HCT116 (cell line): ENCODE measurements around the gene ZNF48. TPM values are rescaled to one million over a fixed set of nuclear protein-coding genes. Genes with fewer than 3 reads are reported as not detected.

Experiments used
- ATAC-seq: fragments of 200-7000 bp; cut with Tn5 transposase; 2 replicates; pipeline ENCODE4 v1.9.1; 2020; ENCODE audit warnings: mild to moderate bottlenecking, moderate library complexity
- BruUV-seq: library from RNA; stranded (reverse); fragments of 400-500 nt; replicated peaks from 2 replicates; lab custom pipeline; 2021; lab: Mats Ljungman, UMichigan
- CTCF ChIA-PET: fragments of 300-600 bp; sonication (Branson Sonifier 250); formaldehyde crosslinking; loops from one replicate; lab custom pipeline; 2021; ENCODE audit warnings: antibody characterized with exemption; lab: Charles Lee
- POLR2A ChIA-PET: fragments of 300-600, 350-600 bp; sonication (Branson Sonifier 250); formaldehyde crosslinking; loops from one replicate; lab custom pipeline; 2021; ENCODE audit warnings: antibody characterized with exemption; lab: Charles Lee
- RAD21 ChIA-PET, 2 experiments: fragments of 300-600 bp; sonication (Branson Sonifier 250); formaldehyde crosslinking; loops; one replicate each; lab custom pipeline; 2023; ENCODE audit warnings: low total read pairs in 2 of 2; ENCODE audit not compliant: uncharacterized antibody in 2 of 2, unreplicated experiment in 2 of 2, low non-redundant PET in 1 of 2; lab: Charles Lee
- DNase-seq: peaks from one replicate; pipeline ENCODE4 v3.0.0-alpha.2; 2010; ENCODE audit warnings: low read depth, low spot score
- H2AFZ ChIP-seq: fragments of 200-600 bp; shearing (Covaris generic), sonication (generic); 2 replicates; pipeline ENCODE4 v1.6.1; 2017; ENCODE audit warnings: low read depth, mixed run types, mixed read lengths, antibody characterized with exemption, low read length; ENCODE audit not compliant: poor library complexity, severe bottlenecking
- H3K27ac ChIP-seq: 2 replicates; pipeline ENCODE4 v1.5.1; 2012; ENCODE audit warnings: low read depth, low read length
- H3K27me3 ChIP-seq: fragments of 200-600 bp; sonication (generic); 2 replicates; pipeline ENCODE4 v1.6.1; 2016; ENCODE audit warnings: mixed run types, low read length, mixed read lengths; ENCODE audit not compliant: insufficient read depth
- H3K36me3 ChIP-seq, 2 experiments: fragments of 200-500 bp in 1 of 2; fragments of 200-600 bp in 1 of 2; sonication (Bioruptor generic) in 1 of 2; sonication (generic) in 1 of 2; 2 replicates each; pipeline versions ENCODE4 v1.5.1 to v1.6.1; 2014 to 2016; ENCODE audit warnings: low read length in 2 of 2, inconsistent platforms in 1 of 2, mixed read lengths in 1 of 2, mixed run types in 1 of 2; ENCODE audit not compliant: insufficient read depth in 2 of 2, control insufficient read depth in 1 of 2
- H3K4me1 ChIP-seq, 2 experiments: fragments of 200-600 bp in 1 of 2; sonication (generic) in 1 of 2; 2 replicates each; pipeline versions ENCODE4 v1.5.1 to v1.6.1; 2012 to 2017; ENCODE audit warnings: low read length in 2 of 2, inconsistent platforms in 1 of 2, mild to moderate bottlenecking in 1 of 2, mixed read lengths in 1 of 2, mixed run types in 1 of 2, moderate library complexity in 1 of 2; ENCODE audit not compliant: insufficient read depth in 2 of 2, control insufficient read depth in 1 of 2
- H3K4me2 ChIP-seq: fragments of 200-600 bp; sonication (generic); 2 replicates; pipeline ENCODE4 v1.6.1; 2017; ENCODE audit warnings: mixed run types, low read length, mixed read lengths
- H3K4me3 ChIP-seq, 2 experiments: fragments of 200-600 bp in 1 of 2; sonication (generic) in 1 of 2; replicated peaks in 1 of 2; 2 replicates each; pipeline ENCODE4 v1.5.1; 2011 to 2016; ENCODE audit warnings: low read length in 2 of 2, control low read depth in 1 of 2, low read depth in 1 of 2, mild to moderate bottlenecking in 1 of 2, mixed read lengths in 1 of 2, mixed run types in 1 of 2
- H3K79me2 ChIP-seq: fragments of 200-600 bp; sonication (generic); 2 replicates; pipeline ENCODE4 v1.6.1; 2017; ENCODE audit warnings: mild to moderate bottlenecking, mixed run types, low read length, moderate library complexity, mixed read lengths; ENCODE audit not compliant: insufficient read depth
- H3K9ac ChIP-seq: fragments of 200-600 bp; sonication (generic); 2 replicates; pipeline ENCODE4 v1.6.1; 2016; ENCODE audit warnings: low read length, mixed read lengths
- H3K9me2 ChIP-seq: fragments of 200-600 bp; sonication (generic), shearing (Covaris generic); 2 replicates; pipeline ENCODE4 v1.6.1; 2017; ENCODE audit warnings: mixed run types, mild to moderate bottlenecking, moderate library complexity; ENCODE audit not compliant: insufficient read depth
- H3K9me3 ChIP-seq, 2 experiments: fragments of 200-500 bp in 1 of 2; fragments of 200-600 bp in 1 of 2; sonication (Bioruptor generic) in 1 of 2; sonication (generic) in 1 of 2; 2 replicates each; pipeline ENCODE4 v1.6.1; 2014 to 2017; ENCODE audit warnings: low read length in 2 of 2, mixed read lengths in 2 of 2, inconsistent platforms in 1 of 2, low read depth in 1 of 2, mild to moderate bottlenecking in 1 of 2, mixed run types in 1 of 2, moderate library complexity in 1 of 2; ENCODE audit not compliant: control insufficient read depth in 1 of 2, insufficient read depth in 1 of 2
- H4K20me1 ChIP-seq: fragments of 200-600 bp; sonication (generic), shearing (Covaris generic); 2 replicates; pipeline ENCODE4 v1.6.1; 2017; ENCODE audit warnings: mixed run types, mild to moderate bottlenecking, moderate library complexity; ENCODE audit not compliant: insufficient read depth
- CBX3 ChIP-seq: IDR thresholded peaks from 2 replicates; pipeline ENCODE4 v1.6.1; 2012; ENCODE audit warnings: low read depth
- CEBPB ChIP-seq: IDR thresholded peaks from 2 replicates; pipeline ENCODE4 v1.6.1; 2012; ENCODE audit warnings: low read depth
- ELF1 ChIP-seq: IDR thresholded peaks from 2 replicates; pipeline ENCODE4 v1.6.1; 2012; ENCODE audit warnings: low read depth, borderline replicate concordance
- EZH2 ChIP-seq: fragments of 200-600 bp; sonication (generic); IDR thresholded peaks from 2 replicates; pipeline ENCODE4 v1.6.1; 2017; ENCODE audit warnings: antibody characterized with exemption, mixed run types
- FOSL1 ChIP-seq: IDR thresholded peaks from 2 replicates; pipeline ENCODE4 v1.6.1; 2012; ENCODE audit warnings: low read depth
- JUND ChIP-seq: IDR thresholded peaks from 2 replicates; pipeline ENCODE4 v1.6.1; 2012
- POLR2A ChIP-seq: IDR thresholded peaks from 2 replicates; pipeline ENCODE4 v1.7.0; 2011; ENCODE audit warnings: borderline replicate concordance; ENCODE audit not compliant: insufficient read depth, insufficient read length; ENCODE audit errors: extremely low read depth
- RAD21 ChIP-seq: IDR thresholded peaks from 2 replicates; pipeline ENCODE4 v1.6.1; 2012; ENCODE audit warnings: low read depth, mild to moderate bottlenecking
- REST ChIP-seq: IDR thresholded peaks from 2 replicates; pipeline ENCODE4 v1.6.1; 2012; ENCODE audit warnings: low read depth
- SIN3A ChIP-seq: IDR thresholded peaks from 2 replicates; pipeline ENCODE4 v1.6.1; 2012; ENCODE audit warnings: low read depth
- SP1 ChIP-seq: IDR thresholded peaks from 2 replicates; pipeline ENCODE4 v1.6.1; 2012; ENCODE audit warnings: low read depth
- SRF ChIP-seq: IDR thresholded peaks from 2 replicates; pipeline ENCODE4 v1.6.1; 2012; ENCODE audit warnings: low read depth
- TCF7L2 ChIP-seq: IDR thresholded peaks from 2 replicates; pipeline ENCODE4 v1.7.0; 2011; ENCODE audit warnings: borderline replicate concordance, inconsistent platforms; ENCODE audit not compliant: insufficient read depth, insufficient read length; ENCODE audit errors: extremely low read depth
- ZFX ChIP-seq: fragments of 450-650 bp; IDR thresholded peaks from 2 replicates; pipeline ENCODE4 v1.6.1; 2017
- ZNF274 ChIP-seq: fragments of 200-500 bp; sonication (Bioruptor generic); IDR thresholded peaks from 2 replicates; pipeline ENCODE4 v1.6.1; 2014; ENCODE audit warnings: mild to moderate bottlenecking, low read depth, low read length, inconsistent platforms
- intact Hi-C: fragments of 100-400 bp; cut with micrococcal nuclease; formaldehyde crosslinking; loops from 2 replicates; pipeline ENCODE4 v1.10.0; 2022
- total RNA-seq: library from RNA; stranded (reverse); gene quantifications from one replicate; pipeline ENCODE4 v1.2.1, GENCODE V29; 2021; ENCODE audit not compliant: unreplicated experiment
- TF ChIP-seq, protein P1 (sequence below): IDR thresholded peaks from 2 replicates; pipeline ENCODE4 v1.6.1; 2012
- TF ChIP-seq, protein P2 (sequence below), 3 experiments: fragments of 200-600 bp in 1 of 3; sonication (generic) in 1 of 3; IDR thresholded peaks in 2 of 3; conservative IDR thresholded peaks in 1 of 3; 2 replicates each; pipeline ENCODE4 v1.5.1; 2012 to 2017; ENCODE audit warnings: low read depth in 2 of 3, low read length in 2 of 3, antibody characterized with exemption in 1 of 3, borderline replicate concordance in 1 of 3, control low read depth in 1 of 3, mild to moderate bottlenecking in 1 of 3, mixed read lengths in 1 of 3, mixed run types in 1 of 3, moderate library complexity in 1 of 3; ENCODE audit not compliant: insufficient read depth in 1 of 3
- TF ChIP-seq, protein P3 (sequence below): IDR thresholded peaks from 2 replicates; pipeline ENCODE4 v1.6.1; 2011; ENCODE audit warnings: mild to moderate bottlenecking, low read length, moderate library complexity; ENCODE audit not compliant: insufficient replicate concordance; ENCODE audit errors: extremely low read depth
- TF ChIP-seq, protein P4 (sequence below): IDR thresholded peaks from 2 replicates; pipeline ENCODE4 v1.6.1; 2012

The ZNF48 gene
- total RNA-seq, 1 experiment from 2014 or later = 17.9 TPM

GRCh38 chr16:30378236-30379157 is 16.7 kb upstream of the ZNF48 start:
- Histone ChIP-seq H3K9me3 (no peaks in the 10 kb centered on the region), H3K36me3 (no peaks in the 10 kb centered on the region), H3K9ac (peak overlapping the region; percentile 97), H3K4me3 (peak overlapping the region; percentile 64 to 95), H3K27ac (peak overlapping the region; percentile 97), H3K79me2 (no peaks in the 10 kb centered on the region), H3K4me2 (peak overlapping the region; percentile 100), H3K4me1 (peaks cover 14 to 33% of the 10 kb centered on the region in 2 experiments), H4K20me1 (no peaks in the 10 kb centered on the region), H3K9me2 (no peaks in the 10 kb centered on the region), H2AFZ (no peak overlapping the region), H3K27me3 (no peaks in the 10 kb centered on the region)
- RAD21 ChIA-PET = interaction anchor here in 1 of 2 experiments (1.0 kb wide), 1 partner anchor 39 kb away, joined by 13 read pairs; no protein-coding TSS in a partner anchor
- DNase-seq (peak; percentile 92), ATAC-seq (peak; percentile 91)
- CTCF ChIA-PET = no interaction called here
- intact Hi-C loops = loop anchor here (2.0 kb wide), 1 partner anchor 16 kb away; the partner anchor contains the start of gene ZNF48
- POLR2A ChIA-PET = no interaction called here
- BruUV-seq = no TSS peak
- TF ChIP-seq FOSL1 (no peak), JUND (no peak), SRF (no peak), EZH2 (no peak), CEBPB (no peak), ZNF274 (no peak), REST (no peak), ELF1 (no peak), SP1 (no peak), TCF7L2 (no peak), CBX3 (no peak), ZFX (peak; percentile 68), SIN3A (no peak), RAD21 (no peak), POLR2A (peak; percentile 76)
- TF ChIP-seq, protein P1, sequence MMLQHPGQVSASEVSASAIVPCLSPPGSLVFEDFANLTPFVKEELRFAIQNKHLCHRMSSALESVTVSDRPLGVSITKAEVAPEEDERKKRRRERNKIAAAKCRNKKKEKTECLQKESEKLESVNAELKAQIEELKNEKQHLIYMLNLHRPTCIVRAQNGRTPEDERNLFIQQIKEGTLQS = no peak
- TF ChIP-seq, protein P2, sequence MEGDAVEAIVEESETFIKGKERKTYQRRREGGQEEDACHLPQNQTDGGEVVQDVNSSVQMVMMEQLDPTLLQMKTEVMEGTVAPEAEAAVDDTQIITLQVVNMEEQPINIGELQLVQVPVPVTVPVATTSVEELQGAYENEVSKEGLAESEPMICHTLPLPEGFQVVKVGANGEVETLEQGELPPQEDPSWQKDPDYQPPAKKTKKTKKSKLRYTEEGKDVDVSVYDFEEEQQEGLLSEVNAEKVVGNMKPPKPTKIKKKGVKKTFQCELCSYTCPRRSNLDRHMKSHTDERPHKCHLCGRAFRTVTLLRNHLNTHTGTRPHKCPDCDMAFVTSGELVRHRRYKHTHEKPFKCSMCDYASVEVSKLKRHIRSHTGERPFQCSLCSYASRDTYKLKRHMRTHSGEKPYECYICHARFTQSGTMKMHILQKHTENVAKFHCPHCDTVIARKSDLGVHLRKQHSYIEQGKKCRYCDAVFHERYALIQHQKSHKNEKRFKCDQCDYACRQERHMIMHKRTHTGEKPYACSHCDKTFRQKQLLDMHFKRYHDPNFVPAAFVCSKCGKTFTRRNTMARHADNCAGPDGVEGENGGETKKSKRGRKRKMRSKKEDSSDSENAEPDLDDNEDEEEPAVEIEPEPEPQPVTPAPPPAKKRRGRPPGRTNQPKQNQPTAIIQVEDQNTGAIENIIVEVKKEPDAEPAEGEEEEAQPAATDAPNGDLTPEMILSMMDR (IDR thresholded peaks at IDR 0.05 in 2 of 3, conservative IDR thresholded peaks at IDR 0.05 in 1 of 3; ENCODE audit: borderline replicate concordance in 1 of 3, insufficient read depth in 1 of 3, low read depth in 2 of 3, low read length in 2 of 3) = peak in 2 of 3 experiments; percentile 16 to 24; a peak in 3 of 6 replicates
- TF ChIP-seq, protein P3, sequence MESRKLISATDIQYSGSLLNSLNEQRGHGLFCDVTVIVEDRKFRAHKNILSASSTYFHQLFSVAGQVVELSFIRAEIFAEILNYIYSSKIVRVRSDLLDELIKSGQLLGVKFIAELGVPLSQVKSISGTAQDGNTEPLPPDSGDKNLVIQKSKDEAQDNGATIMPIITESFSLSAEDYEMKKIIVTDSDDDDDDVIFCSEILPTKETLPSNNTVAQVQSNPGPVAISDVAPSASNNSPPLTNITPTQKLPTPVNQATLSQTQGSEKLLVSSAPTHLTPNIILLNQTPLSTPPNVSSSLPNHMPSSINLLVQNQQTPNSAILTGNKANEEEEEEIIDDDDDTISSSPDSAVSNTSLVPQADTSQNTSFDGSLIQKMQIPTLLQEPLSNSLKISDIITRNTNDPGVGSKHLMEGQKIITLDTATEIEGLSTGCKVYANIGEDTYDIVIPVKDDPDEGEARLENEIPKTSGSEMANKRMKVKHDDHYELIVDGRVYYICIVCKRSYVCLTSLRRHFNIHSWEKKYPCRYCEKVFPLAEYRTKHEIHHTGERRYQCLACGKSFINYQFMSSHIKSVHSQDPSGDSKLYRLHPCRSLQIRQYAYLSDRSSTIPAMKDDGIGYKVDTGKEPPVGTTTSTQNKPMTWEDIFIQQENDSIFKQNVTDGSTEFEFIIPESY = no peak
- TF ChIP-seq, protein P4, sequence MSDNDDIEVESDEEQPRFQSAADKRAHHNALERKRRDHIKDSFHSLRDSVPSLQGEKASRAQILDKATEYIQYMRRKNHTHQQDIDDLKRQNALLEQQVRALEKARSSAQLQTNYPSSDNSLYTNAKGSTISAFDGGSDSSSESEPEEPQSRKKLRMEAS = no peak
